Smooth muscle cell (in vitro differentiated cells): ENCODE results near the gene BAK1. TPM values are rescaled to one million over a fixed set of nuclear protein-coding genes. Genes with fewer than 3 reads are reported as not detected.

ENCODE experiments used
- DNase-seq: peaks from one replicate; lab custom pipeline; 2025; ENCODE audit not compliant: unreplicated experiment; lab: John Stamatoyannopoulos, UW
- H2AFZ ChIP-seq: fragments of 200-600 bp; sonication (generic); 2 replicates; pipeline ENCODE4 v1.6.0; 2016; ENCODE audit warnings: antibody characterized with exemption, low read depth, mild to moderate bottlenecking
- H3F3A ChIP-seq: fragments of 200-600 bp; sonication (generic); 2 replicates; pipeline ENCODE4 v1.6.0; 2017; ENCODE audit warnings: antibody characterized with exemption, low read depth
- H3K27ac ChIP-seq: fragments of 200-600 bp; sonication (generic); 2 replicates; pipeline ENCODE4 v1.5.1; 2016; ENCODE audit warnings: low read depth, mild to moderate bottlenecking
- H3K27me3 ChIP-seq: fragments of 200-600 bp; sonication (generic); 2 replicates; pipeline ENCODE4 v1.6.1; 2016; ENCODE audit warnings: low read depth, mild to moderate bottlenecking
- H3K36me3 ChIP-seq: fragments of 200-600 bp; sonication (generic); 2 replicates; pipeline ENCODE4 v1.5.1; 2016; ENCODE audit warnings: low read depth
- H3K4me1 ChIP-seq: fragments of 200-600 bp; sonication (generic); 2 replicates; pipeline ENCODE4 v1.5.1; 2016; ENCODE audit warnings: low read depth
- H3K4me2 ChIP-seq: fragments of 200-600 bp; sonication (generic); 2 replicates; pipeline ENCODE4 v1.6.0; 2016; ENCODE audit warnings: mild to moderate bottlenecking
- H3K4me3 ChIP-seq: fragments of 200-600 bp; sonication (generic); 2 replicates; pipeline ENCODE4 v1.5.1; 2016; ENCODE audit warnings: mild to moderate bottlenecking
- H3K79me2 ChIP-seq: fragments of 200-600 bp; sonication (generic); 2 replicates; pipeline ENCODE4 v1.6.0; 2016; ENCODE audit warnings: low read depth, mild to moderate bottlenecking
- H3K9ac ChIP-seq: fragments of 200-600 bp; sonication (generic); 2 replicates; pipeline ENCODE4 v1.6.0; 2016; ENCODE audit warnings: low read depth
- H3K9me3 ChIP-seq: fragments of 200-600 bp; sonication (generic); replicated peaks from 2 replicates; pipeline ENCODE4 v1.5.1; 2016; ENCODE audit warnings: low read depth
- H4K20me1 ChIP-seq: fragments of 200-600 bp; sonication (generic); 2 replicates; pipeline ENCODE4 v1.6.0; 2016; ENCODE audit warnings: low read depth
- WGBS: methylation state at CpG from one replicate; pipeline ENCODE4 v1.1.7; 2016; ENCODE audit warnings: low lambda C conversion rate; 5-methylcytosine and 5-hydroxymethylcytosine counted together
- polyA plus RNA-seq: library from polyadenylated mRNA; unstranded; fragments of >200 nt; fragmentation: Nextera tagmentation; extraction: Ambion mirVana; gene quantifications from 2 replicates; pipeline ENCODE4 v1.2.1, GENCODE V29; 2016
- total RNA-seq: library from RNA; depleted of rRNA; stranded (reverse); fragments of >200 nt; gene quantifications from 2 replicates; pipeline ENCODE4 v1.2.3, GENCODE V29; 2014
- TF ChIP-seq, protein P1 (sequence below): fragments of 200-600 bp; sonication (generic); IDR thresholded peaks from 2 replicates; pipeline ENCODE4 v1.5.1; 2017; ENCODE audit warnings: borderline replicate concordance, mild to moderate bottlenecking, antibody characterized with exemption; ENCODE audit not compliant: insufficient read depth, poor library complexity, severe bottlenecking

The BAK1 gene
- total and polyA plus RNA-seq, 2 experiments from 2014 or later: 23.6 to 50.4 TPM

DNA sequence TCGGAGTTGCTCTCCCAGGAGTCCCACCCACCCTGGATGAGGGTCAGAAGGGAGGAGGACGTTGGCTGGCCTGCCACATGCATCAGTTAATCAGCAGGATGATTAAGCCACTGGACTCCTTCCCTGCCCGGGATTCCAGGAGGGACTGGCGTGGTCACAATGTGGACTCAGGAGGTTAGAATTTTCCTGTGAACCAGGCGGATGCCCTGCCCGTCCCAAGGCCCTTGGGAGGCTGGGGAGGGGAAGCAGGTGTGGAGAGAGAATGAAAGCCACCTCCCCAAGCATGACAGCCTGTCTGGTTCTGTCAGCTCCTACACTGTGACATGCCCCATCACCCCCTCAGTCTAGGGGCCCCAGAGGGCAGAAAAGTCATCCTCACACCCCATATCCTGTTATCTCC, 29.5 kb upstream of the BAK1 start:
- H3K9ac ChIP-seq: no peak overlapping the region
- H3K4me3 ChIP-seq: no peak overlapping the region
- no peaks in the 10 kb centered on the region for H3K9me3 ChIP-seq
- no peak overlapping the region for H3K27ac ChIP-seq
- H3K36me3 ChIP-seq: no peaks in the 10 kb centered on the region
- TF ChIP-seq, protein P1, sequence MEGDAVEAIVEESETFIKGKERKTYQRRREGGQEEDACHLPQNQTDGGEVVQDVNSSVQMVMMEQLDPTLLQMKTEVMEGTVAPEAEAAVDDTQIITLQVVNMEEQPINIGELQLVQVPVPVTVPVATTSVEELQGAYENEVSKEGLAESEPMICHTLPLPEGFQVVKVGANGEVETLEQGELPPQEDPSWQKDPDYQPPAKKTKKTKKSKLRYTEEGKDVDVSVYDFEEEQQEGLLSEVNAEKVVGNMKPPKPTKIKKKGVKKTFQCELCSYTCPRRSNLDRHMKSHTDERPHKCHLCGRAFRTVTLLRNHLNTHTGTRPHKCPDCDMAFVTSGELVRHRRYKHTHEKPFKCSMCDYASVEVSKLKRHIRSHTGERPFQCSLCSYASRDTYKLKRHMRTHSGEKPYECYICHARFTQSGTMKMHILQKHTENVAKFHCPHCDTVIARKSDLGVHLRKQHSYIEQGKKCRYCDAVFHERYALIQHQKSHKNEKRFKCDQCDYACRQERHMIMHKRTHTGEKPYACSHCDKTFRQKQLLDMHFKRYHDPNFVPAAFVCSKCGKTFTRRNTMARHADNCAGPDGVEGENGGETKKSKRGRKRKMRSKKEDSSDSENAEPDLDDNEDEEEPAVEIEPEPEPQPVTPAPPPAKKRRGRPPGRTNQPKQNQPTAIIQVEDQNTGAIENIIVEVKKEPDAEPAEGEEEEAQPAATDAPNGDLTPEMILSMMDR: no peak
- peaks cover 23% of the 10 kb centered on the region for H3K4me1 ChIP-seq
- H4K20me1 ChIP-seq: no peaks in the 10 kb centered on the region
- no peaks in the 10 kb centered on the region for H3K27me3 ChIP-seq
- DNase-seq: no peak
- H3K79me2 ChIP-seq: no peaks in the 10 kb centered on the region
- H3F3A ChIP-seq: peaks cover 11% of the 10 kb centered on the region
- WGBS: 25% methylated on average over 6 of the region's 6 CpGs
- no peak overlapping the region for H3K4me2 ChIP-seq
- H2AFZ ChIP-seq: no peak overlapping the region

DNA sequence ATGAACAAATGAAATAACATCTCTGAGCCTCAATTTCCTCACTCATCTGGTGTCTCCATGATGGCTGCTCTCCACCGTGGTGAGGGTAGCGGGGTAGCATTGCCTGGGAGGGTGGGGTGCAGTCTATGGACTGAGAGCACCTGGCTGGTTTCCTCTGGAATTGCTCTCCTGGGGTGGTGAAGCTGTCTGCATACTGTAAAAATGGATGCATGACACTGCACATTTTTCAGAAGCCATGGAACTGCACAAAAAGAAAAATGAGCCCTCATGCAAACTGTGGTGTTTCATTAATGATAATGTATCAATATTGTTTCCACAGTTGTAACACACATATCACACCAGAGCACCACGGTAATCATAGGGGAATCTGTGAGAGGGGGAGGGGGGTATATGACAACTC, 28.9 kb upstream of the BAK1 start:
- Histone ChIP-seq H3K9ac (no peak overlapping the region), H3K4me1 (peaks cover 23% of the 10 kb centered on the region)

DNA sequence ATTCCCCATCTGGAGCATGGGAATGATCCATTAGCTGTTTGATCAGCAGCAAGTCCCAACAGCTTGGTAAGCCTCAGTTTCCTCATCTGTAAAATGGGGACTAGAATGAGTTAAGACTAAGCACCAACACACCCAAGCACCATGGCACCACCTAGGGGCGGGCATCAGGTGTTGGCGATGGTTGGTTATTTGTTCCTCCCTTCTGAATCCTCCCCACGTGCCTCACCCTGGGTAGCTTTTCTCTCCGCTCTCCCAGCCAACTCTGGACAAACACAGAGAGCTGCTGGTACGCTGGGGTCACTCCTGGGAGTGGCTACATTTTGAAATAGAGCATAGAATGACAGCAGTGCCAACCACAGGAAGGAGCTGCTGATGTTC, 27.7 kb upstream of the BAK1 start:
- Histone ChIP-seq H2AFZ (no peak overlapping the region), H4K20me1 (no peaks in the 10 kb centered on the region), H3K4me3 (no peak overlapping the region), H3K9ac (no peak overlapping the region), H3K9me3 (no peaks in the 10 kb centered on the region), H3F3A (peaks cover 11% of the 10 kb centered on the region), H3K27ac (no peak overlapping the region), H3K27me3 (no peaks in the 10 kb centered on the region), H3K79me2 (no peaks in the 10 kb centered on the region), H3K36me3 (no peaks in the 10 kb centered on the region), H3K4me2 (no peak overlapping the region), H3K4me1 (peaks cover 23% of the 10 kb centered on the region)
- DNase-seq: no peak
- TF ChIP-seq, protein P1: no peak
- WGBS: 84% methylated on average over 5 of the region's 5 CpGs

More for the DNA sequence above, 28.9 kb upstream of the BAK1 start:
- Histone ChIP-seq H3K4me3 (no peak overlapping the region), H2AFZ (no peak overlapping the region), H3F3A (peaks cover 11% of the 10 kb centered on the region), H3K36me3 (no peaks in the 10 kb centered on the region), H3K4me2 (no peak overlapping the region), H3K9me3 (no peaks in the 10 kb centered on the region), H4K20me1 (no peaks in the 10 kb centered on the region), H3K79me2 (no peaks in the 10 kb centered on the region), H3K27me3 (no peaks in the 10 kb centered on the region), H3K27ac (no peak overlapping the region)
- WGBS: 81% methylated on average over 3 of the region's 3 CpGs
- TF ChIP-seq, protein P1: no peak
- DNase-seq: no peak

DNA sequence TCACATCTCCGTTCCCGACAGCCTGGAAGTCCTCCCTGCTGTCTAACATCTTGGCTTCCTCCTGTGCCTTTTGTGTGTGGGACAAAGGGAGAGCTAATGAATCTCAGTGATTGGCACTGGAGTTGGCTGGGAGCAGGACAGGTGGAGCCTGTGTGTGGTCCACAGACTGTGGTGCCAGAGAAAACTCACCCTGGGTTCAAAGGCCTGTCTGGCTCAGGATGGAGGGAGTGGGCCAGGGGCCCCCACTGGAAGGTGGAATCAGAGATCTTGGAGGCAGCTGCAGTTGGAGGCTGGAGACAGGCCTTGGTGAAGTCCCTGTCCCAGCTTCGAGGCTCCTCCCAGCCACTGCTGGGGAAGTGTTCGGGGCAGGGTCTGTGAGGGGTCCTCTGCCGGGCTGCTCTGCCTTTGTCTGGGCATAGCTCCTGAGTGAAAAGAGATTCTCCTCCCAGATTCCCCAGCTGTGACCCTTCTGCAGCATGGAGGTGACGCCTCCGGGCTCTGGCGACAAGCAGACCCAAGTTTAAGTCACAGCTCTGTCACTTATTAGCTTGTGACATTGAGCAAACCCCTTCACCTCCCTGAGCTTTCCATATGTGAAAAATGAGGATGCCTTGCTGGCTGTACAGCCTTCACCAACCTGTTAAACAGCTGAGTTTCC, 27.2 kb upstream of the BAK1 start:
- H3K27ac ChIP-seq: no peak overlapping the region
- peaks cover 23% of the 10 kb centered on the region for H3K4me1 ChIP-seq
- no peaks in the 10 kb centered on the region for H3K79me2 ChIP-seq
- H4K20me1 ChIP-seq: no peaks in the 10 kb centered on the region
- TF ChIP-seq, protein P1: no peak
- H3F3A ChIP-seq: peaks cover 11% of the 10 kb centered on the region
- H2AFZ ChIP-seq: no peak overlapping the region
- no peak overlapping the region for H3K4me2 ChIP-seq
- H3K4me3 ChIP-seq: no peak overlapping the region
- no peaks in the 10 kb centered on the region for H3K9me3 ChIP-seq
- 76% methylated on average over 8 of the region's 8 CpGs for WGBS
- H3K36me3 ChIP-seq: no peaks in the 10 kb centered on the region
- H3K9ac ChIP-seq: no peak overlapping the region
- no peaks in the 10 kb centered on the region for H3K27me3 ChIP-seq
- DNase-seq: no peak
